Fibroblast of pulmonary artery (primary cell): Measurements from ENCODE around the gene CREBBP.
A peak's percentile ranks its signal among the peaks of the same experiment; 100 is the strongest.

Experiments
- DNase-seq: peaks from one replicate; pipeline ENCODE4 v3.0.0-alpha.2; 2010; ENCODE audit warnings: low read depth
- H3K4me3 ChIP-seq: replicated peaks from 2 replicates; pipeline ENCODE4 v1.5.1; 2011; ENCODE audit warnings: low read depth, mild to moderate bottlenecking, control low read depth, low read length, moderate library complexity
- TF ChIP-seq, protein P1 (sequence below): IDR thresholded peaks from 2 replicates; pipeline ENCODE4 v1.5.1; 2011; ENCODE audit warnings: mild to moderate bottlenecking, control low read depth, low read length, inconsistent platforms; ENCODE audit errors: missing control alignments

The CREBBP gene

DNA sequence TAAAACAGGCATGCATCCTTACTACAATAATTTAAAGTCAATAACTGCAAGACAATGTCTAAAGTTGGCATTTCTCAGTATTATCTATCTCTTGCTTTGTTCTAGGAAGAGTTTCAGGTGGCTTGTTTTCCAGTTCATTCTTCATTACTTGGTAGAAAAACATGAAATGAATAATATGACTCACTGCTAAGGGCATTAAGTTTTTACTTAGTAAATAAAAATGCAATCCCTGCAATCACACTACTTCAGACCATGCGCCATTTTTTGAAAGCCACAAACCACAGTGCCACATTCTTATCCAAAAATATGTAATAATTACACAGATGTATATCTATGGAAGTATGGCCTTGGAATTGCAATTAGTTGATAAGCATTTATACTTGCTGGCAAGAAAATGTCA lies 55.4 kb downstream of the CREBBP start:
- TF ChIP-seq, protein P1, sequence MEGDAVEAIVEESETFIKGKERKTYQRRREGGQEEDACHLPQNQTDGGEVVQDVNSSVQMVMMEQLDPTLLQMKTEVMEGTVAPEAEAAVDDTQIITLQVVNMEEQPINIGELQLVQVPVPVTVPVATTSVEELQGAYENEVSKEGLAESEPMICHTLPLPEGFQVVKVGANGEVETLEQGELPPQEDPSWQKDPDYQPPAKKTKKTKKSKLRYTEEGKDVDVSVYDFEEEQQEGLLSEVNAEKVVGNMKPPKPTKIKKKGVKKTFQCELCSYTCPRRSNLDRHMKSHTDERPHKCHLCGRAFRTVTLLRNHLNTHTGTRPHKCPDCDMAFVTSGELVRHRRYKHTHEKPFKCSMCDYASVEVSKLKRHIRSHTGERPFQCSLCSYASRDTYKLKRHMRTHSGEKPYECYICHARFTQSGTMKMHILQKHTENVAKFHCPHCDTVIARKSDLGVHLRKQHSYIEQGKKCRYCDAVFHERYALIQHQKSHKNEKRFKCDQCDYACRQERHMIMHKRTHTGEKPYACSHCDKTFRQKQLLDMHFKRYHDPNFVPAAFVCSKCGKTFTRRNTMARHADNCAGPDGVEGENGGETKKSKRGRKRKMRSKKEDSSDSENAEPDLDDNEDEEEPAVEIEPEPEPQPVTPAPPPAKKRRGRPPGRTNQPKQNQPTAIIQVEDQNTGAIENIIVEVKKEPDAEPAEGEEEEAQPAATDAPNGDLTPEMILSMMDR = no peak
- DNase-seq = peak; percentile 39
- H3K4me3 ChIP-seq = no peak overlapping the region

DNA sequence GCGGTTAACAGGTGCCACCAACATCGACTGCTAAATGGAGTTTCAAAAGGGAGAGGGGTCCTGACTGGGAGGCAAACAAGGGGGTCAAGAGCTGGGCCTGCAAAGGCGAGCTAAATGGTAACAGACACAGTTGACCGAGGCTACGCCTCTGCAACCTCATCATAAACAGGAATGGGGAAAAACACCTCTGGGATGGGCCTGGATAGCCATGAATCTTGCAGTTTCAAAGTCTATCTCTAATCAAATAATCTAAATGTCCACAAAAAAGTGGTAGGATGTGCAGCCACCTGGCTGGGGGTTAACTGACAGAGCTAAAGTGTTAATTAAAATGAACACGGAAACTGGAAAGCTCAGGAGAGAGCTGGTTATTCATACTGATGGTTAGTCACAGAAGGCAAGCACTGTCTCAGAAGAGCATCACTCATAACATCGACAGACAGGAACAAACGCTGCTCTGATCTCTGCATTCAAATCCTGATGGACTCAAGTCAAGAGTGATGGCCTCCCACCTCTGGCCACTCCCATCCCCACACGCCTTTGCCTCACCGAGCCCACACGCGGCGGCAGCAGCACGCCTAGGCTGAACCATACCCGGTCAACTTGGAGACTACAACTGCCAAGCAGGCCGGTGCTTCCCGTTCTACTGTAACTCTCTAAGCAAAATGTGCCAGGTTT lies 56.3 kb downstream of the CREBBP start:
- TF ChIP-seq, protein P1 = no peak
- H3K4me3 ChIP-seq = no peak overlapping the region
- no peak for DNase-seq

- no peak overlapping the region for H3K4me3 ChIP-seq
- DNase-seq = no peak
- TF ChIP-seq, protein P1 = no peak
These were observed 57.1 kb downstream of the CREBBP start for GRCh38 chr16:3823427-3823826.

GRCh38 chr16:3822366-3823045 lies 58.0 kb downstream of the CREBBP start:
- DNase-seq = peak; percentile 61
- no peak overlapping the region for H3K4me3 ChIP-seq
- TF ChIP-seq, protein P1 = no peak

- TF ChIP-seq, protein P1 = no peak
- DNase-seq = no peak
- H3K4me3 ChIP-seq = no peak overlapping the region
These were observed 59.3 kb downstream of the CREBBP start for GRCh38 chr16:3821184-3821583.

- TF ChIP-seq, protein P1 = no peak
- peak; percentile 98 for DNase-seq
- H3K4me3 ChIP-seq = no peak overlapping the region
These were observed 60.5 kb downstream of the CREBBP start for GRCh38 chr16:3819746-3820724.
